ENCODE data around the gene TRIM42. TPM values are rescaled to one million over a fixed set of nuclear protein-coding genes. Genes with fewer than 3 reads are reported as not detected.

TRIM42 gene
- total RNA-seq, 5 donors from 2014 or later (not counting 1 experiment from before 2014, with no cell fraction given), result not detected

DNA sequence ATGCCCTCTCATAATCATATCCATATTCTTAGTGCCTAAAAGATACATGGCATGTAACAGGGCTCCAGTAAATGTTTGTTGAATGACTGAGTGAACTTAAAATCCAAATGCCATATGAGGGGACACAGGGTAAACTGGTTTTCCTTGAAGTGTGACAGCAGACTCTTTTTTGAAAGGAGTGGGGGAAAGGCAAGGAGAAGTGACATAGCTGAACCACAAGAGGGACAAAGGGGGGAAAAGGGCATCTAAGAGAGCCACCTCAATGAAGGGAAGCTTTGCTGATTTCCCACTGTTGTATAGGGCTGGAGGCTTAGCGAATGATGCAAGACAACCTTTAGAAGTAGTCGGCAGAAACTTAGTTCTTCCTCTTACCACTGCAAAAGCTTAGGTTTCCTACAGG lies 9.1 kb downstream of the TRIM42 start:
- no peak overlapping the region for H3K4me3 ChIP-seq (ENCODE audit: control insufficient read depth in 1 of 2, extremely low read depth in 1 of 2, low read length in 1 of 2)
- no peaks in the 10 kb centered on the region for H3K4me1 ChIP-seq (ENCODE audit: control insufficient read depth in 1 of 2, extremely low read depth in 1 of 2, insufficient read depth in 2 of 2, low read length in 2 of 2)
- WGBS (ENCODE audit: insufficient coverage), result no CpG with 5 or more reads among the region's 2 CpGs
- H3K27ac ChIP-seq (ENCODE audit: low read length), result no peak overlapping the region
- Mint-ChIP-seq H3K4me1 (no peaks in the 10 kb centered on the region), H3K9me3 (peaks cover 0 to 3% (median 0%) of the 10 kb centered on the region in 3 donors), H3K27me3 (no peaks in the 10 kb centered on the region), H3K36me3 (no peaks in the 10 kb centered on the region), H3K4me3 (no peak overlapping the region), H3K27ac (no peak overlapping the region)
- ATAC-seq (replicated peaks in 1 of 4), result no peak
- no peaks in the 10 kb centered on the region for H3K36me3 ChIP-seq (ENCODE audit: control insufficient read depth in 2 of 2, extremely low read depth in 1 of 2, insufficient read depth in 1 of 2, low read length in 1 of 2)
- POLR2A ChIA-PET, result no interaction called here
- no peaks in the 10 kb centered on the region for H3K27me3 ChIP-seq (replicated peaks in 1 of 2; ENCODE audit: control insufficient read depth in 2 of 2, extremely low read depth in 1 of 2, insufficient read depth in 2 of 2, low read length in 1 of 2)
- no peaks in the 10 kb centered on the region for H3K9me3 ChIP-seq
- CTCF ChIA-PET, result no interaction called here
- no peak for DNase-seq

DNA sequence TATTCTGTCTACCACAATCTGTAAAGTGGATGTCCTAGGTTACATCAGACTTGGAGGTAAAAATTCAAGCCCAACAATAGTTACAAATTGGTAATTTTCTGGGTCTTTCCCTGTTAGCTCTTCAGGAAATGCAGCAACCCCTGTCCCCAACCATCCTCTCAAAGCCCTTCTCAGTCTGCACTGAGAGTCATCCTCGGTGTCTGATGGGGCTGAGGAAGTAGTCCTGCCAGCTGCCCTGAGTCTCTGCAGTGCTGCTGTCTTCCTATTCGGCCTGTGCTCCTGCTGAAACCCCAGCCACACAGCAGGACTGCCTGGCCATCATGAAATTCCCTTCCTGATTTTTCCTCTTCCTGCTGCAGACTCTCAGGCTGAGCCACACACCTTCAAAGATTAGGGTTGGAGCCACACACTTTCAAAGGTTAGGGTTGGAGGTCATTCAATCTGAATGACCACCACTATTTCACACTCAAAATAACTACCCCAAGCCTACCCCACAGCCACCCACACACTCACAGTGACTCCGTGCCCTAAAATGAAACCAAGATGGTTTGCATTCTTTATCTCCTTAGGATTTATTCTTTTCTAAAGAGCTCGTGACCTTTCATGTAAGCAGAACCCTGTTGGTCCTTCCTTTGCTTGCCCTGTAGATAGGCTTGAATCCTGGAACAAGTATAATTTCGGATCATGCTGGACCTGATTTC lies 17.6 kb downstream of the TRIM42 start:
- H3K27ac Mint-ChIP-seq, result no peak overlapping the region
- Histone ChIP-seq H3K4me3 (ENCODE audit: control insufficient read depth in 1 of 2, extremely low read depth in 1 of 2, low read length in 1 of 2) (no peak overlapping the region), H3K27me3 (replicated peaks in 1 of 2; ENCODE audit: control insufficient read depth in 2 of 2, extremely low read depth in 1 of 2, insufficient read depth in 2 of 2, low read length in 1 of 2) (no peaks in the 10 kb centered on the region), H3K9me3 (no peaks in the 10 kb centered on the region), H3K4me1 (ENCODE audit: control insufficient read depth in 1 of 2, extremely low read depth in 1 of 2, insufficient read depth in 2 of 2, low read length in 2 of 2) (no peaks in the 10 kb centered on the region), H3K36me3 (ENCODE audit: control insufficient read depth in 2 of 2, extremely low read depth in 1 of 2, insufficient read depth in 1 of 2, low read length in 1 of 2) (no peaks in the 10 kb centered on the region), H3K27ac (ENCODE audit: low read length) (no peak overlapping the region)
- POLR2A ChIA-PET, result no interaction called here
- H3K4me1 Mint-ChIP-seq, result no peaks in the 10 kb centered on the region
- DNase-seq, result no peak
- H3K9me3 Mint-ChIP-seq, result no peaks in the 10 kb centered on the region
- no peak overlapping the region for H3K4me3 Mint-ChIP-seq
- no peak for ATAC-seq (replicated peaks in 1 of 4)
- CTCF ChIA-PET, result no interaction called here
- H3K27me3 Mint-ChIP-seq, result no peaks in the 10 kb centered on the region
- no peaks in the 10 kb centered on the region for H3K36me3 Mint-ChIP-seq
- 78% methylated on average over 3 of the region's 5 CpGs for WGBS (ENCODE audit: insufficient coverage)

DNA sequence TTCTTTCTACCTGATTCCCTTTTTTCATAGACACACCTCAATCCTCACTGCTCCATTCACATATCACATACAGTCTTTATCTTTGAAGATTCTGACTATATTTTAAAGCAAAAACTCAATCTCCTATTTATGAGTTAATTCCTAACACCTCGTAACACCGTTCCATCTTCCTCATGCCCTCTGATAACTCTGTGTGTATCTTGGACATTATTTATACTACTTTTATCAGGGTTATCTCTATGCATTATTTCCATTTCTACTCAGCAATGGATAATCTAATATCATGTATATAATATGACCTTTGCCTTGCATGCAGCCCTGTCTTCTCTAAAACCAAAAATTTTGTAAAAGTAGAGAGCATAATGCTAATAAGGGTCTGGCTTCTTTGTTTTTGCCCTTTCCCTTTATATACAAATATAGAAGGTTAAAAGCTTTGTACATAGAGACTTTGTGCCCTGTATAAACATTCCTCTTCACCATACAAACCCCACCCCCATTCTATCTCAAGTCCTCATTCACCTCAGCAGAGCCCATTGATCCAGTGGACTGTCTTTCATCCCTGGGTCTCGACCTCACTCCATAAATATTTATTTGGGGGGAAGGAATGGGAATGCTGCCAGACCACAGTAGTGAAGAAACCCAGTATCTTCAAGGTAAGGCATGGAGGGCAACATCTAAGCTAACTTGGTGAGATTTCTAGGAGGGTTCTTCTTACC lies 21.8 kb downstream of the TRIM42 start:
- H3K36me3 Mint-ChIP-seq, result no peaks in the 10 kb centered on the region
- CTCF ChIA-PET, result no interaction called here
- no peaks in the 10 kb centered on the region for H3K4me1 Mint-ChIP-seq
- DNase-seq (no peak), ATAC-seq (replicated peaks in 1 of 4) (no peak)
- Histone ChIP-seq H3K4me3 (ENCODE audit: control insufficient read depth in 1 of 2, extremely low read depth in 1 of 2, low read length in 1 of 2) (no peak overlapping the region), H3K4me1 (ENCODE audit: control insufficient read depth in 1 of 2, extremely low read depth in 1 of 2, insufficient read depth in 2 of 2, low read length in 2 of 2) (no peaks in the 10 kb centered on the region), H3K27me3 (replicated peaks in 1 of 2; ENCODE audit: control insufficient read depth in 2 of 2, extremely low read depth in 1 of 2, insufficient read depth in 2 of 2, low read length in 1 of 2) (peaks cover 0 to 3% of the 10 kb centered on the region in 2 experiments), H3K27ac (ENCODE audit: low read length) (no peak overlapping the region), H3K36me3 (ENCODE audit: control insufficient read depth in 2 of 2, extremely low read depth in 1 of 2, insufficient read depth in 1 of 2, low read length in 1 of 2) (no peaks in the 10 kb centered on the region), H3K9me3 (no peaks in the 10 kb centered on the region)
- WGBS (ENCODE audit: insufficient coverage), result no CpG with 5 or more reads among the region's 3 CpGs
- no peak overlapping the region for H3K4me3 Mint-ChIP-seq
- H3K27me3 Mint-ChIP-seq, result peaks cover 0 to 6% of the 10 kb centered on the region in 2 donors
- no peak overlapping the region for H3K27ac Mint-ChIP-seq
- POLR2A ChIA-PET, result no interaction called here
- no peaks in the 10 kb centered on the region for H3K9me3 Mint-ChIP-seq

DNA sequence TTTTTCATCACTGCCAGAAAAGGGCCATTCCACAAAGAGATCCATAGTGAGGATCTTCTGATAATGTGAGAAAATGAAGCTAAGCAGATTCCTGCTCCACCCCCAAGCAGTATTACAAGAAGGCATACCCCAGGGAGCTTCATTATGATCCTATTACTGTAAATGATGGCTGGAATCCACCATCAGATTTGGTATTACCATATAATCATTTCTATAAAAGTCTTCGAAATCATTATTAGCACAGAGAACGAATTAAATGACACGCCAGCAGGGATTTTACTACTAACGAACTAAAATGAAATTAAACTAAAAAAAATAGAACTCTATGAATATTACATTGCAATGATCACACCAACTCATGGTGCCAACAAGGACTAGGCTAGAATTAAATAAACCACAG lies 24.4 kb downstream of the TRIM42 start:
- peaks cover 1 to 6% of the 10 kb centered on the region in 2 donors for H3K27me3 Mint-ChIP-seq
- H3K27ac ChIP-seq (ENCODE audit: low read length), result no peak overlapping the region
- H3K4me1 ChIP-seq (ENCODE audit: control insufficient read depth in 1 of 2, extremely low read depth in 1 of 2, insufficient read depth in 2 of 2, low read length in 2 of 2), result no peaks in the 10 kb centered on the region
- DNase-seq, result no peak
- ChIA-PET POLR2A (interaction anchor here in 1 of 2 donors (0.6 to 0.7 kb wide), 2 partner anchors 9 to 497 kb away, joined by 3 to 5 read pairs; no protein-coding TSS in a partner anchor), CTCF (interaction anchor here in 1 of 2 donors (0.7 kb wide), 1 partner anchor 18 kb away, joined by 4 read pairs; no protein-coding TSS in a partner anchor)
- no peaks in the 10 kb centered on the region for H3K36me3 Mint-ChIP-seq
- ATAC-seq (replicated peaks in 1 of 4), result no peak
- no peak overlapping the region for H3K4me3 ChIP-seq (ENCODE audit: control insufficient read depth in 1 of 2, extremely low read depth in 1 of 2, low read length in 1 of 2)
- H3K9me3 ChIP-seq, result no peaks in the 10 kb centered on the region
- no peak overlapping the region for H3K27ac Mint-ChIP-seq
- H3K36me3 ChIP-seq (ENCODE audit: control insufficient read depth in 2 of 2, extremely low read depth in 1 of 2, insufficient read depth in 1 of 2, low read length in 1 of 2), result no peaks in the 10 kb centered on the region
- H3K9me3 Mint-ChIP-seq, result peaks cover 0 to 4% (median 0%) of the 10 kb centered on the region in 3 donors
- H3K4me1 Mint-ChIP-seq, result no peaks in the 10 kb centered on the region
- H3K27me3 ChIP-seq (replicated peaks in 1 of 2; ENCODE audit: control insufficient read depth in 2 of 2, extremely low read depth in 1 of 2, insufficient read depth in 2 of 2, low read length in 1 of 2), result peaks cover 0 to 3% of the 10 kb centered on the region in 2 experiments
- WGBS (ENCODE audit: insufficient coverage), result no CpG with 5 or more reads among the region's 4 CpGs
- no peak overlapping the region for H3K4me3 Mint-ChIP-seq

DNA sequence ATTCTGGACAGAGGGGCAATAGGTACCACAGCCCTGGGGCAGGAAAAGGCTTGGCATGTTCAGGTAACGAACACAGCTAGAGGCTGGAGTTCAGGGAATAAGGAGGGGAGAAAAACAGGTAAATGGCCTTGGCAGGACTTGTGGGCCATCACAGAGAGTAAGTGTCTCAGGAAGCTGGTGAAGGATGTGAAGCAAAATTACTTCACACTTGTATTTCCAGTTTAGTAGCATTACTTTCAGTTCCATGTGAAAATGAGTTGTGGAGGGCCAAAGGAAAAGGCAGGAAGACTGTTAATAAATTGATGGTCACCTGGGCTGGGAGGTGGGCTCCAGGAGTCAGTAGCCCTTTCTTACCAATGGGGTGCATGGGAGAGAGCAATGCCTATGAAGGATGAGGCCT lies 25.6 kb downstream of the TRIM42 start:
- 14% methylated on average over 1 of the region's 1 CpG for WGBS (ENCODE audit: insufficient coverage)
- DNase-seq (no peak), ATAC-seq (replicated peaks in 1 of 4) (no peak)
- ChIA-PET POLR2A (no interaction called here), CTCF (no interaction called here)
- Histone ChIP-seq H3K4me3 (ENCODE audit: control insufficient read depth in 1 of 2, extremely low read depth in 1 of 2, low read length in 1 of 2) (no peak overlapping the region), H3K36me3 (ENCODE audit: control insufficient read depth in 2 of 2, extremely low read depth in 1 of 2, insufficient read depth in 1 of 2, low read length in 1 of 2) (no peaks in the 10 kb centered on the region), H3K9me3 (no peaks in the 10 kb centered on the region), H3K4me1 (ENCODE audit: control insufficient read depth in 1 of 2, extremely low read depth in 1 of 2, insufficient read depth in 2 of 2, low read length in 2 of 2) (no peaks in the 10 kb centered on the region), H3K27ac (ENCODE audit: low read length) (no peak overlapping the region), H3K27me3 (replicated peaks in 1 of 2; ENCODE audit: control insufficient read depth in 2 of 2, extremely low read depth in 1 of 2, insufficient read depth in 2 of 2, low read length in 1 of 2) (peaks cover 0 to 3% of the 10 kb centered on the region in 2 experiments)
- no peaks in the 10 kb centered on the region for H3K36me3 Mint-ChIP-seq
- no peaks in the 10 kb centered on the region for H3K4me1 Mint-ChIP-seq
- peaks cover 0 to 4% (median 0%) of the 10 kb centered on the region in 3 donors for H3K9me3 Mint-ChIP-seq
- no peak overlapping the region for H3K27ac Mint-ChIP-seq
- peaks cover 1 to 6% of the 10 kb centered on the region in 2 donors for H3K27me3 Mint-ChIP-seq
- H3K4me3 Mint-ChIP-seq, result no peak overlapping the region

DNA sequence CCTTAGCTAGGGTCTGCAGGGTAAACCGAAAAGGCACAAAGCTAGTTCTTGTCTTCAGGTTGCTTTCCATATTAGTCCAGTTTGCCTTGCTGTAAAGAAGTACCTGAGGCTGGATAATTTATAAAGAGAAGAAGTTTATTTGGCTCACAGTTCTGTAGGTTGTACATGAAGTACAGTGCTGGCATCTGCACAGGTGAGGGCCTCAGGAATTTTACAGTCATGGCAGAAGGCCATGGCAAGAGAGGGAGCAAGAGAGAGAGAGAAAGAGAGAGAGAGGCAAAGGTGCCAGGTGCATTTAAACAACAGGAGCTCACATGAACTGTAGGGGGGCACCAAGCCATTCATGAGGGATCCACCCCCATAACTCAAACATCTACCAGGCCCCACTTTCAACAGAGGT lies 26.9 kb downstream of the TRIM42 start:
- H3K36me3 Mint-ChIP-seq, result no peaks in the 10 kb centered on the region
- POLR2A ChIA-PET, result no interaction called here
- H3K9me3 Mint-ChIP-seq, result peaks cover 0 to 4% (median 0%) of the 10 kb centered on the region in 3 donors

More for the DNA sequence above, 26.9 kb downstream of the TRIM42 start:
- H3K27me3 ChIP-seq (replicated peaks in 1 of 2; ENCODE audit: control insufficient read depth in 2 of 2, extremely low read depth in 1 of 2, insufficient read depth in 2 of 2, low read length in 1 of 2), result peaks cover 0 to 3% of the 10 kb centered on the region in 2 experiments
- no peak overlapping the region for H3K27ac ChIP-seq (ENCODE audit: low read length)
- CTCF ChIA-PET, result no interaction called here
- H3K36me3 ChIP-seq (ENCODE audit: control insufficient read depth in 2 of 2, extremely low read depth in 1 of 2, insufficient read depth in 1 of 2, low read length in 1 of 2), result no peaks in the 10 kb centered on the region
- Mint-ChIP-seq H3K4me3 (no peak overlapping the region), H3K4me1 (no peaks in the 10 kb centered on the region), H3K27me3 (peaks cover 1 to 6% of the 10 kb centered on the region in 2 donors), H3K27ac (no peak overlapping the region)
- no CpG with 5 or more reads among the region's 1 CpG for WGBS (ENCODE audit: insufficient coverage)
- ATAC-seq (replicated peaks in 1 of 4) (no peak), DNase-seq (no peak)
- H3K4me3 ChIP-seq (ENCODE audit: control insufficient read depth in 1 of 2, extremely low read depth in 1 of 2, low read length in 1 of 2), result no peak overlapping the region
- no peaks in the 10 kb centered on the region for H3K9me3 ChIP-seq
- no peaks in the 10 kb centered on the region for H3K4me1 ChIP-seq (ENCODE audit: control insufficient read depth in 1 of 2, extremely low read depth in 1 of 2, insufficient read depth in 2 of 2, low read length in 2 of 2)
